Measurements from ENCODE around the gene SLC5A7. TPM values are rescaled to one million over a fixed set of nuclear protein-coding genes. Genes with fewer than 3 reads are reported as not detected.

Gene SLC5A7
- total and polyA plus RNA-seq, 2 donors (not counting 3 experiments of a cell fraction or from before 2014, with no cell fraction given): not detected

GRCh38 chr2:108029496-108029895 is 43.2 kb downstream of the SLC5A7 start:
- no peaks in the 10 kb centered on the region for H3K4me1 ChIP-seq (ENCODE audit: control insufficient read depth, extremely low read depth, insufficient read depth, low read length)
- ChIA-PET CTCF (no interaction called here), POLR2A (no interaction called here)
- no peaks in the 10 kb centered on the region for H3K27me3 ChIP-seq (ENCODE audit: control insufficient read depth in 2 of 2, insufficient read depth in 2 of 2, low read length in 2 of 2)
- DNase-seq (ENCODE audit: low read depth, low spot score) (no peak), FAIRE-seq (no peak)
- no peaks in the 10 kb centered on the region for H3K36me3 ChIP-seq (ENCODE audit: control insufficient read depth in 2 of 2, extremely low read depth in 1 of 2, insufficient read depth in 2 of 2, low read length in 2 of 2)
- TF ChIP-seq POLR2AphosphoS5 (IDR thresholded peaks at IDR 0.05; ENCODE audit: insufficient read depth, low read depth, low read length): no peak
- no peak for TF ChIP-seq MAX (IDR thresholded peaks at IDR 0.05; ENCODE audit: insufficient read depth, insufficient read length)
- no peak for TF ChIP-seq MYC (IDR thresholded peaks at IDR 0.05; ENCODE audit: low read depth, low read length)
- TF ChIP-seq JUN (IDR thresholded peaks at IDR 0.05; ENCODE audit: borderline replicate concordance, insufficient read depth, insufficient read length, low read depth): no peak
- TF ChIP-seq FOS (IDR thresholded peaks at IDR 0.05; ENCODE audit: borderline replicate concordance, insufficient read depth, low read length): no peak
- H3K9ac ChIP-seq (replicated peaks; ENCODE audit: extremely low read depth, insufficient read depth, low read length): no peak overlapping the region
- H4K20me1 ChIP-seq (replicated peaks; ENCODE audit: control insufficient read depth, extremely low read depth, insufficient read depth, low read length): no peaks in the 10 kb centered on the region
- dilution Hi-C loops (cut with MboI; ENCODE audit: extremely low pct_ligation_motif_present, low sequenced_read_pairs): no loop called here
- no peak overlapping the region for H3K4me3 ChIP-seq (replicated peaks in 1 of 3; ENCODE audit: insufficient read depth in 1 of 3, low read depth in 1 of 3, low read length in 3 of 3)
- intact Hi-C loops (cut with micrococcal nuclease): no loop called here
- H2AFZ ChIP-seq (ENCODE audit: low read depth, low read length): no peak overlapping the region
- no peak overlapping the region for H3K27ac ChIP-seq (ENCODE audit: insufficient read depth, low read depth, low read length)
- no peaks in the 10 kb centered on the region for H3K79me2 ChIP-seq (ENCODE audit: control insufficient read depth, insufficient read depth, low read length)
- no peaks in the 10 kb centered on the region for H3K9me1 ChIP-seq (replicated peaks; ENCODE audit: control insufficient read depth, extremely low read depth, insufficient read depth, low read length)
- no peak overlapping the region for H3K4me2 ChIP-seq (ENCODE audit: insufficient read depth, low read length)
- no TSS peak for BruUV-seq (replicated peaks)
- H3K9me3 ChIP-seq (replicated peaks; ENCODE audit: control insufficient read depth, insufficient read depth, low read length): peaks cover 5% of the 10 kb centered on the region

- TF ChIP-seq JUN (IDR thresholded peaks at IDR 0.05; ENCODE audit: borderline replicate concordance, insufficient read depth, insufficient read length, low read depth) (no peak), CTCF (IDR thresholded peaks at IDR 0.05; ENCODE audit: extremely low read depth in 1 of 2, insufficient read depth in 1 of 2, low read depth in 1 of 2, low read length in 2 of 2) (no peak), EZH2 (IDR thresholded peaks at IDR 0.05; ENCODE audit: borderline replicate concordance, low read depth, low read length, severe bottlenecking) (no peak), POLR2A (IDR thresholded peaks at IDR 0.05; ENCODE audit: low read depth, low read length) (no peak), GATA2 (IDR thresholded peaks at IDR 0.05; ENCODE audit: insufficient read depth, insufficient read length, low read depth, low read length) (no peak), MAX (IDR thresholded peaks at IDR 0.05; ENCODE audit: insufficient read depth, insufficient read length) (no peak), POLR2AphosphoS5 (IDR thresholded peaks at IDR 0.05; ENCODE audit: insufficient read depth, low read depth, low read length) (no peak), FOS (IDR thresholded peaks at IDR 0.05; ENCODE audit: borderline replicate concordance, insufficient read depth, low read length) (no peak), MYC (IDR thresholded peaks at IDR 0.05; ENCODE audit: low read depth, low read length) (no peak)
- no peak overlapping the region for H3K27ac ChIP-seq (ENCODE audit: insufficient read depth, low read depth, low read length)
- H3K79me2 ChIP-seq (ENCODE audit: control insufficient read depth, insufficient read depth, low read length): no peaks in the 10 kb centered on the region
- intact Hi-C loops (cut with micrococcal nuclease) (no loop called here), dilution Hi-C loops (cut with MboI; ENCODE audit: extremely low pct_ligation_motif_present, low sequenced_read_pairs) (no loop called here)
- H3K27me3 ChIP-seq (ENCODE audit: control insufficient read depth in 2 of 2, insufficient read depth in 2 of 2, low read length in 2 of 2): no peaks in the 10 kb centered on the region
- CTCF ChIA-PET: no interaction called here
- no peaks in the 10 kb centered on the region for H4K20me1 ChIP-seq (replicated peaks; ENCODE audit: control insufficient read depth, extremely low read depth, insufficient read depth, low read length)
- H3K36me3 ChIP-seq (ENCODE audit: control insufficient read depth in 2 of 2, extremely low read depth in 1 of 2, insufficient read depth in 2 of 2, low read length in 2 of 2): no peaks in the 10 kb centered on the region
- FAIRE-seq (no peak), DNase-seq (ENCODE audit: low read depth, low spot score) (no peak)
- no peak overlapping the region for H3K9ac ChIP-seq (replicated peaks; ENCODE audit: extremely low read depth, insufficient read depth, low read length)
- POLR2A ChIA-PET: no interaction called here
- H3K4me1 ChIP-seq (ENCODE audit: control insufficient read depth, extremely low read depth, insufficient read depth, low read length): no peaks in the 10 kb centered on the region
- no peak overlapping the region for H3K4me2 ChIP-seq (ENCODE audit: insufficient read depth, low read length)
- no peak overlapping the region for H2AFZ ChIP-seq (ENCODE audit: low read depth, low read length)
- H3K9me1 ChIP-seq (replicated peaks; ENCODE audit: control insufficient read depth, extremely low read depth, insufficient read depth, low read length): no peaks in the 10 kb centered on the region
- peaks cover 5% of the 10 kb centered on the region for H3K9me3 ChIP-seq (replicated peaks; ENCODE audit: control insufficient read depth, insufficient read depth, low read length)
- no peak overlapping the region for H3K4me3 ChIP-seq (replicated peaks in 1 of 3; ENCODE audit: insufficient read depth in 1 of 3, low read depth in 1 of 3, low read length in 3 of 3)
- no TSS peak for BruUV-seq (replicated peaks)
Measured at GRCh38 chr2:108029912-108030311, 43.6 kb downstream of the SLC5A7 start.

All from endothelial cell of umbilical vein (primary cell).